Glutamatergic neuron (in vitro differentiated cells): ENCODE results near the gene CLTRN. TPM values are rescaled to one million over a fixed set of nuclear protein-coding genes. Genes with fewer than 3 reads are reported as not detected.

Source experiments
- DNase-seq: peaks from one replicate; pipeline ENCODE4 v3.0.0; 2022
- H3K27ac Mint-ChIP-seq: one replicate; pipeline ENCODE4 v1.8.0; 2020; ENCODE audit warnings: mild to moderate bottlenecking, mixed read lengths, inconsistent platforms; ENCODE audit not compliant: unreplicated experiment
- H3K27me3 Mint-ChIP-seq: one replicate; pipeline ENCODE4 v1.8.0; 2020; ENCODE audit warnings: mild to moderate bottlenecking, moderate library complexity, mixed read lengths, inconsistent platforms; ENCODE audit not compliant: unreplicated experiment
- H3K36me3 Mint-ChIP-seq: one replicate; pipeline ENCODE4 v1.8.0; 2020; ENCODE audit warnings: mild to moderate bottlenecking, mixed read lengths, inconsistent platforms; ENCODE audit not compliant: unreplicated experiment
- H3K4me1 Mint-ChIP-seq: one replicate; pipeline ENCODE4 v1.8.0; 2020; ENCODE audit warnings: mild to moderate bottlenecking, low read depth, mixed read lengths, inconsistent platforms; ENCODE audit not compliant: unreplicated experiment
- H3K4me3 Mint-ChIP-seq: one replicate; pipeline ENCODE4 v1.8.0; 2020; ENCODE audit warnings: mild to moderate bottlenecking, mixed read lengths, inconsistent platforms; ENCODE audit not compliant: unreplicated experiment
- H3K9me3 Mint-ChIP-seq: one replicate; pipeline ENCODE4 v1.8.0; 2020; ENCODE audit warnings: mild to moderate bottlenecking, moderate library complexity, mixed read lengths, inconsistent platforms; ENCODE audit not compliant: unreplicated experiment
- CTCF ChIP-seq: fragments of 200-600 bp; sonication (generic); IDR thresholded peaks from one replicate; pipeline ENCODE4 v1.5.0; 2021; ENCODE audit not compliant: partially characterized antibody, unreplicated experiment
- total RNA-seq: library from RNA; stranded (reverse); fragmentation: NEBNext Ultra II Directional; extraction: Animal tissue kit (Norgen Biotek cat#: 25700); gene quantifications from one replicate; pipeline ENCODE4 v1.2.1, GENCODE V29; 2021; ENCODE audit not compliant: unreplicated experiment

Gene CLTRN
- total RNA-seq, 1 donor from 2014 or later: 0.27 TPM

DNA sequence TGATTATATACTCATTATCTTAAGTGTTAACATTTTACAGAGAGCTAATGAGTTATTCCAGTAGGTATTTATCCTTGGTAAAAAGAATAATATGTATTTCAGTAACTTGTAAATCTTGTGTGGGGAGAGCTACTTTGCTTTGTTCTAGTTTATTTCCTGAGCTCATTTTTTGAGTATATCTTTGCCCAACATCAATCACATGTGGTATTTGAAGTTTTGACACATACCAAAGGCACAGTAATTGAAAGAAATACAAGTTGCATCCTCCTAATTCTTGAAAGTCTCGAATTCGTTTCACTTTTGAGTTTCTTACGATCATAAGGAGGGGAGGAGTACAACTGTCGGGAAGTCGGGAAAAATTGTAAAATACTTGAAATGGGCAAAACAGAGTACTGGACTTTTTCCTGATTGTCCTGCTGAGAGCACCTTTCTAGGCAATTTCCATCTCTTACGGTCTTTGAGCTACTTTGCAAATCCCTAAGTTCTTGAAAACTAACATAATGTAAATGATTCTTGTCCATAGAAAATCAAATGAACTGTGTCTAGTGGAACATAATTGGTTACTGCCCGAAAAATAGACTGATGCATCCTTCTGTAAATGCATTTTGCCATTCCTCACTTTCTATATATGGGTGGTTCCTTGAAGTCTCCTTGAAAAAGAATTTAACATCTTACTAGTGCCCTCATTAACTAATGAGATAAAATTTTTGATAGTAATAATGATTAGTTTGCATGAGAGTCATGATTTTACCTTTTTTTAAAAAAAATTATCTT is 20.6 kb downstream of the CLTRN start:
- DNase-seq: no peak
- no peak overlapping the region for H3K27ac Mint-ChIP-seq
- H3K9me3 Mint-ChIP-seq: peaks cover 3% of the 10 kb centered on the region
- no peaks in the 10 kb centered on the region for H3K4me1 Mint-ChIP-seq
- H3K27me3 Mint-ChIP-seq: no peaks in the 10 kb centered on the region
- no peak overlapping the region for H3K4me3 Mint-ChIP-seq
- H3K36me3 Mint-ChIP-seq: no peaks in the 10 kb centered on the region
- TF ChIP-seq CTCF: no peak

GRCh38 chrX:15631637-15632036 is 33.0 kb downstream of the CLTRN start:
- Mint-ChIP-seq H3K9me3 (no peaks in the 10 kb centered on the region), H3K4me1 (no peaks in the 10 kb centered on the region), H3K36me3 (no peaks in the 10 kb centered on the region), H3K4me3 (no peak overlapping the region), H3K27me3 (no peaks in the 10 kb centered on the region), H3K27ac (no peak overlapping the region)
- no peak for TF ChIP-seq CTCF
- DNase-seq: no peak

GRCh38 chrX:15623054-15623453 is 41.6 kb downstream of the CLTRN start:
- DNase-seq: no peak
- H3K4me1 Mint-ChIP-seq: no peaks in the 10 kb centered on the region
- no peak for TF ChIP-seq CTCF
- no peak overlapping the region for H3K4me3 Mint-ChIP-seq
- H3K9me3 Mint-ChIP-seq: no peaks in the 10 kb centered on the region
- H3K27ac Mint-ChIP-seq: no peak overlapping the region
- no peaks in the 10 kb centered on the region for H3K36me3 Mint-ChIP-seq
- H3K27me3 Mint-ChIP-seq: no peaks in the 10 kb centered on the region

DNA sequence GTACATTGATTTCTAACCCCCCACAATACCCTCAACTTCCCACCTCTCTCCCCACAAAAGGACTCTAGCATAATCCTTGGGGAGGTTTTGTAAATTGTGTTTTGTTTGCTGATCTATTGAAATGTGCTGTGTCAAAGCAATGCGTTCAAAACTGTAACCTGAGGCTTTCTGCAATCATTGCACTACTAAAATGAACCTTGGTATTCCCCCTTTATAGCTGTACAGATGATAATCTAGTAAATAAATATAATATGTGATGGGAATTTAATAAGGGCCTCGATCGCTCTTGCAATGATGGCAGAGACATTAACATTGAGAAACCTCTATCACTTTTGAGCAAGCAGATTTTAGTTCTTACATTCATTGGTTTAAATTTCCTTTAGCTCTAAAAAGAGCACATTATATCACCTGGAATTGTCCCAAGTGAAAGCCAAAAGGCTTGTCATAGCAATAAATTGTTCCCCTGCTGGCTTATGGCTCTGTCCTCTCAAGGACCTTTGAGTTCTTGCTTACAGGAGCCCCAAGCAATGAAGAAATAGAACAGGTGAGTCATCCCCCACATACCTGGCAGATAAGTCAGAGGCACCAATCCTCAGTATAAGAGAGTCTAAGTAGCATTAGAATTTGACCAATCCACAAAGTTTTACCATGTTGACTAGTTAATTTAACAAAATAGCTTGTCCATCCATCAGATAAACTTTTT is 45.4 kb downstream of the CLTRN start:
- no peak for TF ChIP-seq CTCF
- Mint-ChIP-seq H3K27me3 (no peaks in the 10 kb centered on the region), H3K4me1 (no peaks in the 10 kb centered on the region), H3K27ac (no peak overlapping the region), H3K9me3 (no peaks in the 10 kb centered on the region), H3K36me3 (no peaks in the 10 kb centered on the region), H3K4me3 (no peak overlapping the region)
- DNase-seq: no peak

DNA sequence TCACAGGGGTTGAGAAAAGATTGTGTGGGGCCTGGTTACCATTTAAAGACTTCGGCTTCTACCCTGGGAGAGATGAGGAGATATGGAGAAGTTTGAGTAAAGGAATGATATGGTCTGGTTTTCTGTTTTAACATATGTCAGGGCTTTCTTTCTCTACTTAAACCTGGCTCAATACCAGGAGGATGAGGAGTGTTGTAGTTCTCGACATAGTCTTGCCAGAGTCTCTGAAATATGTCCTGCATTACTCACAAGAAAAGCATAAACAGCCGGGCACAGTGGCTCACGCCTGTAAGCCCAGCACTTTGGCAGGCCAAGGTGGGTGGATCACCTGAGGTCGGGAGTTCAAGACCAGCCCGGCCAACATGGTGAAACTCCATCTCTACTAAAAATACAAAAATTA is 47.5 kb downstream of the CLTRN start:
- no peak for DNase-seq
- TF ChIP-seq CTCF: no peak
- Mint-ChIP-seq H3K27me3 (no peaks in the 10 kb centered on the region), H3K36me3 (no peaks in the 10 kb centered on the region), H3K4me1 (no peaks in the 10 kb centered on the region), H3K27ac (no peak overlapping the region), H3K4me3 (no peak overlapping the region), H3K9me3 (no peaks in the 10 kb centered on the region)
